Thyroid gland (tissue), 4 donors: Measurements from ENCODE around the gene CCDC3. TPM values are rescaled to one million over a fixed set of nuclear protein-coding genes. Genes with fewer than 3 reads are reported as not detected.

Source experiments
- DNase-seq, 2 donors: peaks; one replicate each; pipeline ENCODE4 v3.0.0-alpha.2; 2019
- H3K27ac ChIP-seq, 3 donors: fragments of 200-600 bp; sonication (generic); 1 replicate in 2 of 3; 2 replicates in 1 of 3; pipeline ENCODE4 v1.5.1; 2016 to 2019; ENCODE audit warnings: mild to moderate bottlenecking in 1 of 3, moderate library complexity in 1 of 3
- H3K27me3 ChIP-seq: fragments of 200-600 bp; sonication (generic); one replicate; pipeline ENCODE4 v1.5.1; 2019
- H3K36me3 ChIP-seq, 2 donors: fragments of 200-600 bp; sonication (generic); one replicate each; pipeline ENCODE4 v1.5.1; 2016 to 2019
- H3K4me1 ChIP-seq, 2 donors: fragments of 200-600 bp; sonication (generic); one replicate each; pipeline ENCODE4 v1.5.1; 2017 to 2019
- H3K4me3 ChIP-seq, 3 donors: fragments of 200-600 bp; sonication (generic); replicated peaks in 1 of 3; 1 replicate in 2 of 3; 2 replicates in 1 of 3; pipeline ENCODE4 v1.5.1; 2016; ENCODE audit warnings: mild to moderate bottlenecking in 1 of 3
- H3K9me3 ChIP-seq: fragments of 200-600 bp; sonication (generic); one replicate; pipeline ENCODE4 v1.5.1; 2017
- POLR2A ChIP-seq, 2 donors: fragments of 450-650 bp; IDR thresholded peaks; one replicate each; pipeline ENCODE4 v1.6.1; 2017; ENCODE audit warnings: antibody characterized with exemption in 2 of 2, mild to moderate bottlenecking in 2 of 2, moderate library complexity in 1 of 2
- WGBS, 2 donors: methylation state at CpG; one replicate each; pipeline ENCODE4 v1.1.5; 2017; 5-methylcytosine and 5-hydroxymethylcytosine counted together
- intact Hi-C: fragments of 100-400 bp; cut with DNase I; formaldehyde crosslinking; loops from one replicate; pipeline ENCODE4 v1.15.1; 2023
- total RNA-seq, 4 donors: library from RNA; depleted of rRNA; stranded (reverse); fragments of >200 nt; gene quantifications; one replicate each; pipeline ENCODE4 v1.2.3, GENCODE V29; 2016
- TF ChIP-seq, protein P1 (sequence below), 6 experiments: fragments of 200-600 bp in 3 of 6; fragments of 450-650 bp in 3 of 6; sonication (generic) in 3 of 6; IDR thresholded peaks; one replicate each; pipeline ENCODE4 v1.5.1; 2016 to 2019; ENCODE audit warnings: antibody characterized with exemption in 6 of 6, mild to moderate bottlenecking in 2 of 6, inconsistent platforms in 1 of 6, moderate library complexity in 1 of 6

Gene CCDC3
- total RNA-seq, 4 donors from 2014 or later = 4.7 to 18.7 (median 7.3) TPM

DNA sequence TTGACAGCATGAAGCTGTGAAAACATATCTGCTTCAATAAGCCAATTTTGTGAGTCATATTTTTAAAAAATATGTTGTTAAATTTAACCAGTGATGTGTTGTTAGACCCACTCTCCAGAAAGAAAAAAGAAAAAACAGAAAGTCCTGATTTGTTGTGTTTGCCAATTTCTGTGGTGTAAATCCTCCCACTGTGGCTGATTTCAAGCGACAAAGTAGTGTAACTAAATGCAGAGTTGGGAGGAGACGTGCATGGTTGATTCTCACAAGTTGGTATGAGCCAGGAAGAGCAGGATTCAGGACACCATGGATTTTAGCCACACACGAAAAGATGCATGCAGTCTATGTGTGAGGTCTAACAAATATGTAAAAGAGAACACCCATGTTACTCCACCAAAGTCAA, 139.1 kb downstream of the CCDC3 start:
- WGBS, 2 donors = 83 to 92% methylated on average over 3 of the region's 3 CpGs
- intact Hi-C loops = no loop called here
- no peak for TF ChIP-seq POLR2A (IDR thresholded peaks at IDR 0.05)
- TF ChIP-seq, protein P1, sequence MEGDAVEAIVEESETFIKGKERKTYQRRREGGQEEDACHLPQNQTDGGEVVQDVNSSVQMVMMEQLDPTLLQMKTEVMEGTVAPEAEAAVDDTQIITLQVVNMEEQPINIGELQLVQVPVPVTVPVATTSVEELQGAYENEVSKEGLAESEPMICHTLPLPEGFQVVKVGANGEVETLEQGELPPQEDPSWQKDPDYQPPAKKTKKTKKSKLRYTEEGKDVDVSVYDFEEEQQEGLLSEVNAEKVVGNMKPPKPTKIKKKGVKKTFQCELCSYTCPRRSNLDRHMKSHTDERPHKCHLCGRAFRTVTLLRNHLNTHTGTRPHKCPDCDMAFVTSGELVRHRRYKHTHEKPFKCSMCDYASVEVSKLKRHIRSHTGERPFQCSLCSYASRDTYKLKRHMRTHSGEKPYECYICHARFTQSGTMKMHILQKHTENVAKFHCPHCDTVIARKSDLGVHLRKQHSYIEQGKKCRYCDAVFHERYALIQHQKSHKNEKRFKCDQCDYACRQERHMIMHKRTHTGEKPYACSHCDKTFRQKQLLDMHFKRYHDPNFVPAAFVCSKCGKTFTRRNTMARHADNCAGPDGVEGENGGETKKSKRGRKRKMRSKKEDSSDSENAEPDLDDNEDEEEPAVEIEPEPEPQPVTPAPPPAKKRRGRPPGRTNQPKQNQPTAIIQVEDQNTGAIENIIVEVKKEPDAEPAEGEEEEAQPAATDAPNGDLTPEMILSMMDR (IDR thresholded peaks at IDR 0.05) = no peak

DNA sequence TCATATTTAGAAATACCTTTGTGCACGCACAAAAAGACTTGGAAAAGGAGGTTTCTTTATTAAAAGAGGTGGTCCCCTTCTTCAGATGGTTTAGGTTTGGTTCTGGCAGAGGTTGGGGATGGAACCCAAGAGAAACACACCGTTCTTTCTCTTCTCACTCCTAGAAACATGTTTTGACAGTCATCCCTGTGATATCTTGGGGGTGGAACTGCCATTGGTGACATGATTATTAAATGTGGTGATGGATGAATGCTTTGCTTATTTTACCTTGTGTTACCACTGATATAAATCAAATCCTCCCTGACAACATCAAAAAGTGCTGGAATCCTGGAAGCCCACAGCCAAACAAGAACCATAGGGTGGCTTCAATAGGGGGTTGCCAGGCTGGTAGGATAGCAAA, 146.5 kb downstream of the CCDC3 start:
- WGBS, 2 donors = 78 to 82% methylated on average over 2 of the region's 2 CpGs
- Histone ChIP-seq H3K4me3 (no peak overlapping the region), H3K36me3 (no peaks in the 10 kb centered on the region), H3K27ac (no peak overlapping the region), H3K9me3 (no peaks in the 10 kb centered on the region), H3K27me3 (no peaks in the 10 kb centered on the region), H3K4me1 (peaks cover under 1 to 2% of the 10 kb centered on the region in 2 donors)
- intact Hi-C loops = no loop called here
- no peak for DNase-seq
- TF ChIP-seq, protein P1 (IDR thresholded peaks at IDR 0.05) = no peak
- no peak for TF ChIP-seq POLR2A (IDR thresholded peaks at IDR 0.05)

More for the DNA sequence above, 139.1 kb downstream of the CCDC3 start:
- H3K9me3 ChIP-seq = no peaks in the 10 kb centered on the region
- no peak for DNase-seq
- no peaks in the 10 kb centered on the region for H3K27me3 ChIP-seq
- H3K36me3 ChIP-seq = no peaks in the 10 kb centered on the region
- H3K4me3 ChIP-seq = no peak overlapping the region
- H3K4me1 ChIP-seq = no peaks in the 10 kb centered on the region
- no peak overlapping the region for H3K27ac ChIP-seq

DNA sequence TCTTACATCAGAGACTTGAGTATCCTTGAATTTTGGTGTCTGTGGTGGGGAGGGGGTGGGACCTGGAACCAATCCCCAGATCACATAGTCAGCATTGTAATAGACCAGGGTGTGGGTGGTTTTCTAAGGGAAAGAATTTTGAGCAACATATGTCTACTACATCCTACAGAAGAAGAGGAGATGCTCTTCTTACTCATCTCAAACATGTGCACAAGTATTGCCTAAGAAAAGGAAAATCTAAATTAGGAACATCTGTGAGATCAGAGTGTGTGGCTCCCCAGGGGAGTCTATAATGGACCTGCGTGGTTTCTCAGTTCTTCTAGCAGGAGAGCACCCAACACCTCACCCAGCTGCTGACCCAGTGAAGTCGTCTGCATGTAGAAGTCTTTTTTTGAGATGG, 148.8 kb downstream of the CCDC3 start:
- DNase-seq = no peak
- TF ChIP-seq POLR2A (IDR thresholded peaks at IDR 0.05) = no peak
- TF ChIP-seq, protein P1 (IDR thresholded peaks at IDR 0.05) = no peak
- Histone ChIP-seq H3K4me3 (no peak overlapping the region), H3K27me3 (no peaks in the 10 kb centered on the region), H3K4me1 (peaks cover 5 to 13% of the 10 kb centered on the region in 2 donors), H3K36me3 (no peaks in the 10 kb centered on the region), H3K9me3 (no peaks in the 10 kb centered on the region), H3K27ac (no peak overlapping the region)
- WGBS, 2 donors = 90 to 94% methylated on average over 2 of the region's 2 CpGs
- intact Hi-C loops = no loop called here

DNA sequence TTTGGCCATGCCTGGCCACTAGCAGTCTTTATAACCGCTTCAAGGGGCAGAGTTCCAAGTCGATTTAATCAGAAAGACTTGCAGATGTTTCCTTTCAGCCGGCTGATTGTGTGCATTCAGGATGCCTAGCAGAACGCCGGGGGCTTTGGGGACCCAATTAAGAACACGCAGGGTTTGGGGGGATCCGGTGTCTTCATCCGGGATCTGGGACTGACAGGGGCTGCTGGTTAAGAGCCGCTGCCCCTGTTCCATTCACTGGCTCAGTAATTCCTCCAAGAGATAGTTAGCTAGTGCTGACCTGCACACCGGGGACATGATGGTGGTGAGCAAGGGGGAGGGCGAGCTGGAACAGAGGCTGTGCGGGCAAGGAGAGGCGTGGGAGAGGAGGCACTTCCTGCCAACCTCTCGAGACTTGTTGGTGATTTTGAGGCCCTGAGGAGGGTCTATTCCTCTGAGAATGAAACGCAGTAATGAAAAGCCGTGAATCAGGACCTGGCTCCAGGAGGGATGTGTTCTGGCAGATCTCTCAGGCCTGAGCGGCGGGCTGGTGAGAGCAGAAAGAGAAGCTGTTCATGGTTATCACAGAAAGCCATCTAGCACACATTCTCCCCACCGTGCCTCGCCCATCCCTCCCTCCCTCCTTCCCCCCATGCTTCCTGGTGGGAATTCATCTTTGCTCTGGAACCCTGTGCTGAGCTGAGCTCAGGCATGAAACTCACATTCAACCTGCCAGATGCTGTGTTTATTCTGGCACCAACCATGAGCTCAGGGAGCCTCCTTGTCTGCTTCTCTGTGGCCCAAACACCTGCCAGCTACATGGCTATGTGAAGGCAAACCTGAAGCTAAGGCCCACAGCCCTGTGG, 152.0 kb downstream of the CCDC3 start:
- H3K27me3 ChIP-seq = no peaks in the 10 kb centered on the region
- H3K36me3 ChIP-seq = no peaks in the 10 kb centered on the region
- H3K27ac ChIP-seq = no peak overlapping the region
- no peak overlapping the region for H3K4me3 ChIP-seq
- TF ChIP-seq POLR2A (IDR thresholded peaks at IDR 0.05) = no peak
- 55 to 62% methylated on average over 14 to 20 of the region's 20 CpGs for WGBS, 2 donors
- peak in 1 of 2 donors; percentile 25 for DNase-seq
- intact Hi-C loops = no loop called here
- H3K9me3 ChIP-seq = no peaks in the 10 kb centered on the region
- peaks cover 17 to 32% of the 10 kb centered on the region in 2 donors for H3K4me1 ChIP-seq

DNA sequence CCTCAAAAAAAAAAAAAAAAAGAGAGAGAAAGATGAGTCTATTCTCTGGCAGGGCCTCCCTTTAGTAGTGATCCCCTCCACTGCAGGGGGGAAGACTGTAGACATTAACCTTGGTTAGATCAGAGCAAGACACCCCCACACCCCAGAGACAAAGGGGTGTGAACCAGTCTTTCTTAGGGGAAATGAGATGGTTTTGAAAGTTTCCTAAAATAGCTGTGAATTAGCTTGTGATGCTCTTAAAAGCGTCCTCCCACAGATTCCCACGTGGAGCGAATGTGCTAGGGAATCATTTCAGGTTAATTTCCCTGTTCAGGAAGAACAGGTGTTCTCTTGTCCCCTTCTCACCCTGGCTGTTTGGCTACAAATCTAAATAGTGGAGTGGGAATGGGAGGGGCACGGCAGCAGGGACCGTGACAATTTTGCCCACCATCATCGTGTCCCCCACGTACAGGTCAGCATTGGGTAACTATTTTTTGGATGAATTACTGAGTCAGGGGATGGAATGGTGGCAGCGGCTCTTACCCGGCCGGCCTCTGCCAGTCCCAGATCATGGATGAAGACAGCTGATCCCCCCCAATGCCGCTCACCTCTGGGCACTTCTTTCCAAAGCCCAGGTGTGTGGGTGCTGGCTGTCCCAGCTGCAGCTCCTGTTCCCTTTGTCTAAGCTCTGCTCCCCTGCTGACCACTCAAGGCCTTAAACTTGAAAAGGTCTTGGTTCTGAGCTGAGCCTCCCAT, 152.9 kb downstream of the CCDC3 start:
- WGBS, 2 donors = 87 to 94% methylated on average over 7 to 11 of the region's 11 CpGs
- H3K4me3 ChIP-seq = no peak overlapping the region
- H3K27ac ChIP-seq = no peak overlapping the region
- no peak for TF ChIP-seq POLR2A (IDR thresholded peaks at IDR 0.05)
- TF ChIP-seq, protein P1 (IDR thresholded peaks at IDR 0.05) = no peak
- H3K27me3 ChIP-seq = no peaks in the 10 kb centered on the region
- no peaks in the 10 kb centered on the region for H3K36me3 ChIP-seq
- H3K9me3 ChIP-seq = no peaks in the 10 kb centered on the region
- DNase-seq = no peak
- peaks cover 18 to 38% of the 10 kb centered on the region in 2 donors for H3K4me1 ChIP-seq
- intact Hi-C loops = no loop called here
